ENCODE data around the gene SNCAIP. TPM values are rescaled to one million over a fixed set of nuclear protein-coding genes. Genes with fewer than 3 reads are reported as not detected.

SNCAIP gene
- total RNA-seq, 1 experiment from 2014 or later: 3.0 TPM

GRCh38 chr5:122306461-122306860 lies 5.6 kb upstream of the SNCAIP start:
- H3K4me1 Mint-ChIP-seq: peaks cover 8 to 9% of the 10 kb centered on the region in 2 experiments

More at GRCh38 chr5:122306461-122306860, 5.6 kb upstream of the SNCAIP start:
- Histone ChIP-seq H2AFZ (ENCODE audit: low read length) (no peak overlapping the region), H3K79me1 (ENCODE audit: insufficient read depth, low read depth, low read length, poor library complexity, severe bottlenecking) (no peaks in the 10 kb centered on the region), H2BK120ac (ENCODE audit: low read depth, low read length, poor library complexity, severe bottlenecking) (no peak overlapping the region), H3K14ac (ENCODE audit: insufficient read depth, low read length) (no peak overlapping the region), H3K23me2 (ENCODE audit: insufficient read length, low read depth, low read length, poor library complexity, severe bottlenecking) (peaks cover 5% of the 10 kb centered on the region), H3K9ac (ENCODE audit: extremely low read depth, insufficient read length, low read length) (no peak overlapping the region), H2BK20ac (ENCODE audit: low read depth, low read length, poor library complexity, severe bottlenecking) (no peak overlapping the region), H2AK5ac (ENCODE audit: insufficient read length, low read length) (no peak overlapping the region), H3K79me2 (ENCODE audit: insufficient read depth, low read length) (no peaks in the 10 kb centered on the region), H3K4me2 (ENCODE audit: insufficient read depth, insufficient read length, low read length) (no peak overlapping the region), H3K56ac (ENCODE audit: insufficient read length, low read depth, low read length) (no peak overlapping the region), H3K9me3 (ENCODE audit: control insufficient read depth, low read depth, low read length) (no peaks in the 10 kb centered on the region), H3K23ac (ENCODE audit: insufficient read length, low read depth, low read length) (no peak overlapping the region), H3K4me1 (ENCODE audit: insufficient read depth, low read length) (peaks cover 3% of the 10 kb centered on the region; the same call in 1 of the 2 replicates), H4K20me1 (ENCODE audit: control insufficient read depth, insufficient read depth, insufficient read length) (no peaks in the 10 kb centered on the region), H3K4ac (ENCODE audit: low read depth, low read length) (no peak overlapping the region), H2BK12ac (ENCODE audit: insufficient read length, low read depth, low read length) (no peak overlapping the region), H2BK15ac (ENCODE audit: low read depth, low read length) (no peak overlapping the region), H2BK5ac (ENCODE audit: insufficient read length, low read length) (no peak overlapping the region), H3T11ph (ENCODE audit: low read length) (no peak overlapping the region), H4K8ac (replicated peaks; ENCODE audit: insufficient read length, low read depth, low read length) (no peak overlapping the region), H3K27me3 (ENCODE audit: insufficient read depth, low read length) (no peaks in the 10 kb centered on the region; the same call in 1 of the 2 replicates), H4K91ac (ENCODE audit: insufficient read length, low read depth, low read length) (no peak overlapping the region), H3K27ac (ENCODE audit: insufficient read length, low read depth, low read length) (no peak overlapping the region), H3K18ac (ENCODE audit: insufficient read length, low read depth, low read length) (no peak overlapping the region), H4K5ac (ENCODE audit: insufficient read length, low read depth, low read length) (no peak overlapping the region)
- Mint-ChIP-seq H3K4me3 (no peak overlapping the region), H3K9me3 (no peaks in the 10 kb centered on the region), H3K27ac (no peak overlapping the region), H3K27me3 (ENCODE audit: low read depth) (peaks cover 23% of the 10 kb centered on the region), H3K36me3 (ENCODE audit: insufficient read depth in 1 of 3, low read depth in 3 of 3) (no peaks in the 10 kb centered on the region; a peak in 1 of 7 replicates)
- DNase-seq: no peak
- WGBS (ENCODE audit: extremely low coverage, insufficient read length, low lambda C conversion rate): no CpG with 5 or more reads among the region's 2 CpGs
- TF ChIP-seq CTCF (conservative IDR thresholded peaks at IDR 0.05): no peak
